ENCODE data around the gene MYCBP2.
A peak's percentile ranks its signal among the peaks of the same experiment; 100 is the strongest.
"Not testable (repeated sequence)": the region's sequence is repeated elsewhere in the genome, so short reads cannot be mapped to it uniquely, and the experiment has no call there.

MYCBP2 gene

GRCh38 chr13:77289851-77290250, 37.0 kb downstream of the MYCBP2 start:
- no peak for DNase-seq

GRCh38 chr13:77285632-77286031, 41.3 kb downstream of the MYCBP2 start:
- not testable (repeated sequence) for DNase-seq

- no peak for DNase-seq
These were observed 41.8 kb downstream of the MYCBP2 start for GRCh38 chr13:77285098-77285497.

GRCh38 chr13:77274126-77274525, 52.8 kb downstream of the MYCBP2 start:
- peak; percentile 8 for DNase-seq

GRCh38 chr13:77269141-77269540, 57.8 kb downstream of the MYCBP2 start:
- DNase-seq = no peak

- no peak for DNase-seq
These were observed 59.5 kb downstream of the MYCBP2 start for GRCh38 chr13:77267362-77267761.

- DNase-seq = no peak
These were observed 61.6 kb downstream of the MYCBP2 start for GRCh38 chr13:77265336-77265735.

- no peak for DNase-seq
These were observed 64.7 kb downstream of the MYCBP2 start for GRCh38 chr13:77262198-77262597.

GRCh38 chr13:77250975-77251374, 75.9 kb downstream of the MYCBP2 start:
- DNase-seq = no peak

GRCh38 chr13:77245224-77245623, 81.7 kb downstream of the MYCBP2 start:
- DNase-seq = not testable (repeated sequence)

- DNase-seq = no peak
These were observed 87.6 kb downstream of the MYCBP2 start for GRCh38 chr13:77239312-77239711.

- DNase-seq = no peak
These were observed 91.4 kb downstream of the MYCBP2 start for GRCh38 chr13:77235456-77236022.

GRCh38 chr13:77233159-77233558, 93.7 kb downstream of the MYCBP2 start:
- DNase-seq = no peak

GRCh38 chr13:77230560-77230959, 96.3 kb downstream of the MYCBP2 start:
- DNase-seq = no peak

- DNase-seq = no peak
These were observed 100.9 kb downstream of the MYCBP2 start for GRCh38 chr13:77225946-77226345.

- no peak for DNase-seq
These were observed 104.0 kb downstream of the MYCBP2 start for GRCh38 chr13:77222909-77223308.

- no peak for DNase-seq
These were observed 104.7 kb downstream of the MYCBP2 start for GRCh38 chr13:77222000-77222690.

GRCh38 chr13:77219401-77219800, 107.5 kb downstream of the MYCBP2 start:
- no peak for DNase-seq

- no peak for DNase-seq
These were observed 108.6 kb downstream of the MYCBP2 start for GRCh38 chr13:77218274-77218673.

- DNase-seq = no peak
These were observed 111.4 kb downstream of the MYCBP2 start for GRCh38 chr13:77215543-77215942.

GRCh38 chr13:77213644-77214043, 113.2 kb downstream of the MYCBP2 start:
- no peak for DNase-seq

- DNase-seq = no peak
These were observed 119.0 kb downstream of the MYCBP2 start for GRCh38 chr13:77207943-77208342.

- not testable (repeated sequence) for DNase-seq
These were observed 127.9 kb downstream of the MYCBP2 start for GRCh38 chr13:77198995-77199394.

- no peak for DNase-seq
These were observed 130.8 kb downstream of the MYCBP2 start for GRCh38 chr13:77196052-77196618.

All from CD4-positive, alpha-beta T cell treated with Interleukin-12 subunit alpha and Interleukin-12 subunit beta, for 1 hour (primary cell).